Measurements from ENCODE around the gene TLR2. TPM values are rescaled to one million over a fixed set of nuclear protein-coding genes. Genes with fewer than 3 reads are reported as not detected.

Gene TLR2
- total and polyA plus RNA-seq, 10 of the 15 experiments (the other 5 are each of a cell fraction or from before 2014, with no cell fraction given) = under 0.01 to 0.19 (median 0.06) TPM; not detected in 4

DNA sequence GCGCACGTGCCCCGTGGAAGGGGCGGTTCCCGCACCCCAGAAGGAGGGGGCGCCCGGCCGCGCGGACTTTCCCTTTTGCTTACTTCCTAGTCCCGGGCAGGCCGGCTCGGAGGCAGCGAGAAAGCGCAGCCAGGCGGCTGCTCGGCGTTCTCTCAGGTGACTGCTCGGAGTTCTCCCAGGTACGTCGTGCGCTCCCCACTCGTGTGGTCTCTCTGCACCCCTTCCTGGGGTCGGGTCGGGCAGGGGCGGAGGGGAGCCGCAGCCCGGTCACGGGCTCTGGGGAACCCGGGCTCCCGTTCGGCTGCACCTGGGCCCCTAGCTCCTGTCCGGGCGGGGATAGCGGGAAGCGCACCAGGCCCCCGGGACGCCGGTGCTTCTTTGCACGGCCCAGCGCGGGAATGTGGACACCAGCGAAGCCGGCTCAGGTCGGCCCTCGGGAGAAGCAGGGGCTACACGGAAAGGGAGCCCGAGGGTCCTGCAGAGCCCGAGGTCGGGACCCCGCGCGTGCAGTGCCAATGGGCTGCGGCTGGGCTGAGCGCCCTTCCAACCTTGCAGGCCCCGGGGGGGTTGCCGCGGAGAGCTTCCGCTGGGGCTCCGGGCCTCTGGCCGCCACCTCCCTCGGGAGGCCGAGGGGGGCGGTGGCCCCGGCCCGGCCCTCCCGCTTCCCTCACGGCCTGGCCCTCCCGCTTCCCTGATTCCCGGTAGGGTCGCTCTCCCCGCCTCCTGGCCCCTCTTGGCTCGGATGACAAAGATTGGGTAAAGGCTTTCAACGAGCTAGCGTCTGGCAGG lies at the start of gene TLR2 (continued):
- TF ChIP-seq MLLT1 (IDR thresholded peaks at IDR 0.05) = no peak
- TF ChIP-seq MEF2B (IDR thresholded peaks at IDR 0.05; ENCODE audit: partially characterized antibody, poor library complexity, severe bottlenecking) = peak; percentile 12

GRCh38 chr4:153634738-153635353 lies 49.2 kb upstream of the TLR2 start:
- CTCF ChIA-PET = interaction anchor here (0.5 to 4.4 kb wide), 12 partner anchors 9 to 312 kb away, joined by 3 to 22 read pairs (median 3); partner anchors contain the start of gene MND1
- RAD21 ChIA-PET (ENCODE audit: unreplicated experiment) = interaction anchor here (1.1 kb wide), 1 partner anchor 8 kb away, joined by 3 read pairs; no protein-coding TSS in a partner anchor
- Histone ChIP-seq H3K36me3 (ENCODE audit: control insufficient read depth in 2 of 2, insufficient read depth in 2 of 2, low read length in 1 of 2) (peaks cover 43 to 47% of the 10 kb centered on the region in 2 experiments), H3K9me3 (replicated peaks; ENCODE audit: control insufficient read depth, insufficient read depth, low read length) (no peaks in the 10 kb centered on the region), H3K4me1 (ENCODE audit: control insufficient read depth, insufficient read depth, low read length) (no peaks in the 10 kb centered on the region), H3K9ac (ENCODE audit: control insufficient read depth, insufficient read depth, low read length) (no peak overlapping the region), H4K20me1 (ENCODE audit: control insufficient read depth, insufficient read depth) (0 out of 2 replicates have a peak, but pooled peaks cover 3% of the 10 kb centered on the region), H3K4me3 (no peak overlapping the region), H3K79me2 (ENCODE audit: control insufficient read depth, insufficient read depth, low read length) (no peaks in the 10 kb centered on the region), H2AFZ (ENCODE audit: control insufficient read depth, low read depth, low read length) (no peak overlapping the region), H3K27ac (ENCODE audit: control insufficient read depth, insufficient read depth) (no peak overlapping the region), H3K27me3 (replicated peaks in 1 of 2; ENCODE audit: control insufficient read depth in 2 of 2, insufficient read depth in 2 of 2, low read length in 1 of 2) (no peaks in the 10 kb centered on the region), H3K4me2 (ENCODE audit: control insufficient read depth, insufficient read depth) (no peak overlapping the region)
- POLR2A ChIA-PET = no interaction called here
- no TSS peak for BruUV-seq (replicated peaks)
- SMC1A ChIA-PET (ENCODE audit: uncharacterized antibody, unreplicated experiment) = interaction anchor here (0.5 to 1.0 kb wide), 5 partner anchors 9 to 289 kb away, joined by 3 to 4 read pairs (median 3); no protein-coding TSS in a partner anchor
- ATAC-seq (peak; percentile 9; the same call in 1 of the 3 replicates), FAIRE-seq (no peak), DNase-seq (ENCODE audit: low read depth, low spot score) (no peak)
- intact Hi-C loops (cut with micrococcal nuclease; ENCODE audit: unreplicated experiment) (no loop called here), in situ Hi-C loops (cut with MboI) (loop anchor here (5.0 kb wide), 1 partner anchor 288 kb away; no protein-coding TSS in a partner anchor)
- WGBS (ENCODE audit: insufficient coverage, insufficient replicate concordance, low lambda C conversion rate, missing lambda C conversion rate) = 99% methylated on average over 3 of the region's 3 CpGs
- TF ChIP-seq FOXK2 (IDR thresholded peaks at IDR 0.05) = no peak
- no peak for TF ChIP-seq KAT2A (conservative IDR thresholded peaks at IDR 0.05; ENCODE audit: control insufficient read depth, low read depth, low read length)
- no peak for TF ChIP-seq E2F8 (IDR thresholded peaks at IDR 0.05; ENCODE audit: low read depth, partially characterized antibody)
- TF ChIP-seq ZBTB40 (IDR thresholded peaks at IDR 0.05; ENCODE audit: borderline replicate concordance) = no peak
- TF ChIP-seq POU2F2 (IDR thresholded peaks at IDR 0.05; ENCODE audit: borderline replicate concordance, low read depth, low read length) = no peak
- peak; percentile 17; the same call in 1 of the 2 replicates for TF ChIP-seq SMC3 (IDR thresholded peaks at IDR 0.05; ENCODE audit: borderline replicate concordance, low read length)
- TF ChIP-seq IKZF1 (conservative IDR thresholded peaks at IDR 0.05) = no peak
- TF ChIP-seq ZZZ3 (IDR thresholded peaks at IDR 0.05; ENCODE audit: control insufficient read depth, insufficient read length, low read depth) = no peak
- TF ChIP-seq BHLHE40 (IDR thresholded peaks at IDR 0.05; ENCODE audit: borderline replicate concordance in 1 of 2, low read depth in 2 of 2, low read length in 1 of 2) = no peak

All from GM12878 (cell line).